Fibroblast of the aortic adventitia (primary cell): ENCODE results near the gene SEPTIN5. TPM values are rescaled to one million over a fixed set of nuclear protein-coding genes. Genes with fewer than 3 reads are reported as not detected.

ENCODE experiments used
- DNase-seq: peaks from one replicate; pipeline ENCODE4 v3.0.0-alpha.2; 2010; ENCODE audit warnings: low read depth
- H3K4me3 ChIP-seq: 2 replicates; pipeline ENCODE4 v1.5.1; 2011; ENCODE audit warnings: low read depth, mild to moderate bottlenecking, control low read depth, low read length, moderate library complexity
- total RNA-seq: library from RNA; depleted of rRNA; stranded (reverse); fragments of >200 nt; gene quantifications from 2 replicates; pipeline ENCODE4 v1.2.3, GENCODE V29; 2012; ENCODE audit warnings: low replicate concordance
- TF ChIP-seq, protein P1 (sequence below): IDR thresholded peaks from 2 replicates; pipeline ENCODE4 v1.5.1; 2011; ENCODE audit warnings: mild to moderate bottlenecking, low read length, control low read depth, inconsistent platforms; ENCODE audit not compliant: insufficient read depth

SEPTIN5 gene
- total RNA-seq, 1 donor: 18.4 TPM

- no peak for DNase-seq
- H3K4me3 ChIP-seq: peak overlapping the region; percentile 68
- TF ChIP-seq, protein P1, sequence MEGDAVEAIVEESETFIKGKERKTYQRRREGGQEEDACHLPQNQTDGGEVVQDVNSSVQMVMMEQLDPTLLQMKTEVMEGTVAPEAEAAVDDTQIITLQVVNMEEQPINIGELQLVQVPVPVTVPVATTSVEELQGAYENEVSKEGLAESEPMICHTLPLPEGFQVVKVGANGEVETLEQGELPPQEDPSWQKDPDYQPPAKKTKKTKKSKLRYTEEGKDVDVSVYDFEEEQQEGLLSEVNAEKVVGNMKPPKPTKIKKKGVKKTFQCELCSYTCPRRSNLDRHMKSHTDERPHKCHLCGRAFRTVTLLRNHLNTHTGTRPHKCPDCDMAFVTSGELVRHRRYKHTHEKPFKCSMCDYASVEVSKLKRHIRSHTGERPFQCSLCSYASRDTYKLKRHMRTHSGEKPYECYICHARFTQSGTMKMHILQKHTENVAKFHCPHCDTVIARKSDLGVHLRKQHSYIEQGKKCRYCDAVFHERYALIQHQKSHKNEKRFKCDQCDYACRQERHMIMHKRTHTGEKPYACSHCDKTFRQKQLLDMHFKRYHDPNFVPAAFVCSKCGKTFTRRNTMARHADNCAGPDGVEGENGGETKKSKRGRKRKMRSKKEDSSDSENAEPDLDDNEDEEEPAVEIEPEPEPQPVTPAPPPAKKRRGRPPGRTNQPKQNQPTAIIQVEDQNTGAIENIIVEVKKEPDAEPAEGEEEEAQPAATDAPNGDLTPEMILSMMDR: no peak
These were observed 4.8 kb downstream of the SEPTIN5 start for GRCh38 chr22:19719050-19719482.

GRCh38 chr22:19719488-19720021 lies 5.3 kb downstream of the SEPTIN5 start:
- no peak for DNase-seq
- TF ChIP-seq, protein P1: no peak
- no peak overlapping the region for H3K4me3 ChIP-seq

GRCh38 chr22:19720150-19720827 lies 6.0 kb downstream of the SEPTIN5 start:
- TF ChIP-seq, protein P1: no peak
- H3K4me3 ChIP-seq: no peak overlapping the region

GRCh38 chr22:19720999-19721329 lies 6.7 kb downstream of the SEPTIN5 start:
- H3K4me3 ChIP-seq: no peak overlapping the region
- TF ChIP-seq, protein P1: no peak
- DNase-seq: no peak

More at GRCh38 chr22:19720150-19720827, 6.0 kb downstream of the SEPTIN5 start:
- DNase-seq: no peak

DNA sequence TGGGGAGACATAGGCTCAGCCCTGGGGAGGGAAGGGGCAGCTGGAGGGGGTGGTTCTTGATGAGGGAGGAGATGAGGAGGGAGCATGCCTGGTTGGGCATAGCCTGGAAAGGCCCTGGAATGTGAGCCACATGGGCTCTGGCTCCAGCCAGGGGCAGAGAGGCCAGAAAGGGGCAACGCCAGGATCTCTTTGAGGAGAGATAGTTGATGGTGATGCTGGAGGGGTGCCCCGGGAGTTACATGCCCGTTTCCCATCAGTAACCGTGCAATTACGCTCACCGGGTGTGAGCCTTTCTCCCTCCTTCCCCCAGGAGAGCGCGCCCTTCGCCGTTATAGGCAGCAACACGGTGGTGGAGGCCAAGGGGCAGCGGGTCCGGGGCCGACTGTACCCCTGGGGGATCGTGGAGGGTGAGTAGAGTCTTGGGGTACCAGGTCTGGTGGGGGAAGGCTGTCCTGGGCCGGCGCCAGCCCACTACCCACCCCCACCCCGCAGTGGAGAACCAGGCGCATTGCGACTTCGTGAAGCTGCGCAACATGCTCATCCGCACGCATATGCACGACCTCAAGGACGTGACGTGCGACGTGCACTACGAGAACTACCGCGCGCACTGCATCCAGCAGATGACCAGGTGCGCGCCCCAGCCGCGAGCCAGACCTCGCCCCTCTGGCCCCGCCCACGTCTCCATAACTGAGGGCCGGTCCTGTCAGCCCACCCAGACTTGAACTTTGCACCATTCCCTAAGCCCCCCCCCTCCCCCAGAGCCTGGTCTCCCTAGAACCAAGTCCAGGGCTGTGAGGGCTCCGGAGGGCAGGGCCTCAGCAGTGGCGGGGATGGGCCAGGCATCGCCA lies 7.3 kb downstream of the SEPTIN5 start:
- no peak for DNase-seq
- no peak overlapping the region for H3K4me3 ChIP-seq
- TF ChIP-seq, protein P1: no peak

DNA sequence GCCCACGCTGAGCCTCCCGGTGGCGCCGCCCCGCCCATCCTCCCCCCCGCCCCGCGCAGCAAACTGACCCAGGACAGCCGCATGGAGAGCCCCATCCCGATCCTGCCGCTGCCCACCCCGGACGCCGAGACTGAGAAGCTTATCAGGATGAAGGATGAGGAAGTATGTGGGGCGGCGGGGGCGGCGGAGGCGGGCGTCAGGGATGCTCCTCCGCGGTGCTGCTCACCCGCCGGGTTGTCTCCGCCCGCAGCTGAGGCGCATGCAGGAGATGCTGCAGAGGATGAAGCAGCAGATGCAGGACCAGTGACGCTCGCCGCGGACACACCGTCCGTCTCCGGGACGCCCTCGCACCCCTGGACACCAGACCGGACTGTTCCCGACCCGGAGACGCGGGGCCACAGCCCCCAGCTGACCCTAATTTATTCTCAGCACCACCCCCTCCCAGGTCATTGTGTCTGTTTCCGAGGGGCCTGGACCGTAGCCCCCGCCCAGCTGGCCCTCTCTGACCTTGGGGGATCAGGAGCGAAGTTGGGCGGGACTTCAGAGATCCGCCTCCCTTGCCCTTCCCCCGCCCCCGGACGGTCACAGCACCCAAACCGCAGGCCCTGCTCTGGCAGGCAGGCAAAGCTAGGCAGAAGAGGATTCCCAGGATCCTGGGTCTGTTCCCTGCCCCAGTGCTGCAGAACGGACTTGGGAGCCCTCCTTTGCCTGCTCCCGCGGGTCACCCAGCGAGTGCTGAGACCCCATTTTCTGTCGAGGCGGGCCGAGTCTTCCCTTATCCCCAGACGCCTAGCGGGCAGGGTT lies 8.1 kb downstream of the SEPTIN5 start:
- TF ChIP-seq, protein P1: no peak
- no peak overlapping the region for H3K4me3 ChIP-seq
- no peak for DNase-seq
